HL-60 (cell line): ENCODE results near the gene IQGAP3.

Experiments used
- REST ChIP-seq: IDR thresholded peaks from 2 replicates; pipeline ENCODE4 v1.6.1; 2012; ENCODE audit warnings: low read depth; ENCODE audit not compliant: insufficient replicate concordance
- TF ChIP-seq, protein P1 (sequence below): IDR thresholded peaks from one replicate; pipeline ENCODE4 v1.5.1; 2011; ENCODE audit warnings: low read length, control low read depth, inconsistent platforms; ENCODE audit not compliant: insufficient read depth

GRCh38 chr1:156539818-156540355, 32.5 kb downstream of the IQGAP3 start:
- TF ChIP-seq, protein P1, sequence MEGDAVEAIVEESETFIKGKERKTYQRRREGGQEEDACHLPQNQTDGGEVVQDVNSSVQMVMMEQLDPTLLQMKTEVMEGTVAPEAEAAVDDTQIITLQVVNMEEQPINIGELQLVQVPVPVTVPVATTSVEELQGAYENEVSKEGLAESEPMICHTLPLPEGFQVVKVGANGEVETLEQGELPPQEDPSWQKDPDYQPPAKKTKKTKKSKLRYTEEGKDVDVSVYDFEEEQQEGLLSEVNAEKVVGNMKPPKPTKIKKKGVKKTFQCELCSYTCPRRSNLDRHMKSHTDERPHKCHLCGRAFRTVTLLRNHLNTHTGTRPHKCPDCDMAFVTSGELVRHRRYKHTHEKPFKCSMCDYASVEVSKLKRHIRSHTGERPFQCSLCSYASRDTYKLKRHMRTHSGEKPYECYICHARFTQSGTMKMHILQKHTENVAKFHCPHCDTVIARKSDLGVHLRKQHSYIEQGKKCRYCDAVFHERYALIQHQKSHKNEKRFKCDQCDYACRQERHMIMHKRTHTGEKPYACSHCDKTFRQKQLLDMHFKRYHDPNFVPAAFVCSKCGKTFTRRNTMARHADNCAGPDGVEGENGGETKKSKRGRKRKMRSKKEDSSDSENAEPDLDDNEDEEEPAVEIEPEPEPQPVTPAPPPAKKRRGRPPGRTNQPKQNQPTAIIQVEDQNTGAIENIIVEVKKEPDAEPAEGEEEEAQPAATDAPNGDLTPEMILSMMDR = no peak
- TF ChIP-seq REST = no peak
